Esophagus muscularis mucosa (tissue), 4 donors: ENCODE measurements around the gene ULBP1. TPM values are rescaled to one million over a fixed set of nuclear protein-coding genes. Genes with fewer than 3 reads are reported as not detected.

Experiments
- DNase-seq: peaks from one replicate; pipeline ENCODE4 v3.0.0-alpha.2; 2017; ENCODE audit errors: extremely low spot score
- H3K27ac ChIP-seq, 4 donors: fragments of 200-600 bp; sonication (generic); replicated peaks in 1 of 4; 1 replicate in 3 of 4; 2 replicates in 1 of 4; pipeline ENCODE4 v1.5.1; 2016 to 2019; ENCODE audit warnings: mild to moderate bottlenecking in 1 of 4
- H3K27me3 ChIP-seq, 4 donors: fragments of 200-600 bp; sonication (generic); one replicate each; pipeline versions ENCODE4 v1.5.1 to v1.6.0; 2016 to 2019
- H3K36me3 ChIP-seq, 4 donors: fragments of 200-600 bp; sonication (generic); one replicate each; pipeline ENCODE4 v1.5.1; 2016 to 2019
- H3K4me1 ChIP-seq, 4 donors: fragments of 200-600 bp; sonication (generic); one replicate each; pipeline ENCODE4 v1.5.1; 2016 to 2019
- H3K4me3 ChIP-seq, 4 donors: fragments of 200-600 bp; sonication (generic); 1 replicate in 2 of 4; 2 replicates in 2 of 4; pipeline ENCODE4 v1.5.1; 2016 to 2019; ENCODE audit warnings: mild to moderate bottlenecking in 4 of 4, moderate library complexity in 1 of 4
- H3K9me3 ChIP-seq, 4 donors: fragments of 200-600 bp; sonication (generic); 1 replicate in 3 of 4; 2 replicates in 1 of 4; pipeline ENCODE4 v1.5.1; 2016 to 2019
- CTCF ChIP-seq, 3 experiments: fragments of 200-600 bp in 2 of 3; fragments of 450-650 bp in 1 of 3; sonication (generic) in 2 of 3; IDR thresholded peaks; one replicate each; pipeline ENCODE4 v1.5.1; 2017 to 2019; ENCODE audit warnings: antibody characterized with exemption in 3 of 3, mild to moderate bottlenecking in 2 of 3, moderate library complexity in 1 of 3
- EP300 ChIP-seq: sonication (generic); formaldehyde crosslinking; IDR thresholded peaks from one replicate; pipeline ENCODE4 v1.6.1; 2017; ENCODE audit warnings: antibody characterized with exemption
- POLR2A ChIP-seq: fragments of 450-650 bp; IDR thresholded peaks from one replicate; pipeline ENCODE4 v1.6.1; 2017; ENCODE audit warnings: antibody characterized with exemption, moderate library complexity, mild to moderate bottlenecking, low read depth
- POLR2AphosphoS5 ChIP-seq, 2 donors: sonication (generic); formaldehyde crosslinking; IDR thresholded peaks; one replicate each; pipeline ENCODE4 v1.6.1; 2017; ENCODE audit warnings: antibody characterized with exemption in 2 of 2
- WGBS: methylation state at CpG from one replicate; pipeline ENCODE4 v1.1.5; 2018; 5-methylcytosine and 5-hydroxymethylcytosine counted together
- intact Hi-C: fragments of 100-400 bp; cut with DNase I; formaldehyde crosslinking; loops from one replicate; pipeline ENCODE4 v1.15.1; 2023
- total RNA-seq, 4 donors: library from RNA; depleted of rRNA; stranded (reverse); fragments of >200 nt; gene quantifications; one replicate each; pipeline versions ENCODE4 v1.1.0 to v1.2.1, GENCODE V29; 2016

Gene ULBP1
- total RNA-seq, 4 donors from 2014 or later = 0.17 TPM; not detected in 3

- no peaks in the 10 kb centered on the region for H3K9me3 ChIP-seq
- DNase-seq = no peak
- WGBS = 3% methylated on average over 37 of the region's 58 CpGs
- no peaks in the 10 kb centered on the region for H3K36me3 ChIP-seq
- intact Hi-C loops = no loop called here
- H3K4me3 ChIP-seq = peak overlapping the region; percentile 45 to 59 (median 48)
- peaks cover 18 to 34% (median 31%) of the 10 kb centered on the region in 4 donors for H3K4me1 ChIP-seq
- TF ChIP-seq CTCF (IDR thresholded peaks at IDR 0.05) (no peak), POLR2AphosphoS5 (IDR thresholded peaks at IDR 0.05) (no peak), POLR2A (no peak), EP300 (no peak)
- H3K27ac ChIP-seq = no peak overlapping the region
- H3K27me3 ChIP-seq = peaks cover 18 to 95% (median 70%) of the 10 kb centered on the region in 4 donors
Observed at GRCh38 chr6:149938571-149939355, 25.0 kb upstream of the ULBP1 start.

GRCh38 chr6:149939356-149939648 lies 24.4 kb upstream of the ULBP1 start:
- Histone ChIP-seq H3K27ac (no peak overlapping the region), H3K9me3 (no peaks in the 10 kb centered on the region), H3K36me3 (no peaks in the 10 kb centered on the region), H3K27me3 (peaks cover 18 to 90% (median 70%) of the 10 kb centered on the region in 4 donors), H3K4me1 (peaks cover 18 to 34% (median 31%) of the 10 kb centered on the region in 4 donors), H3K4me3 (no peak overlapping the region)
- 28% methylated on average over 5 of the region's 5 CpGs for WGBS
- TF ChIP-seq EP300 (no peak), POLR2AphosphoS5 (IDR thresholded peaks at IDR 0.05) (peak in 1 of 2 donors; percentile 14)
- DNase-seq = no peak
- intact Hi-C loops = no loop called here

- intact Hi-C loops = no loop called here
- TF ChIP-seq CTCF (IDR thresholded peaks at IDR 0.05) (no peak), EP300 (no peak), POLR2AphosphoS5 (IDR thresholded peaks at IDR 0.05) (no peak), POLR2A (no peak)
- H3K27ac ChIP-seq = no peak overlapping the region
Observed at GRCh38 chr6:149939909-149940671, 23.7 kb upstream of the ULBP1 start.

DNA sequence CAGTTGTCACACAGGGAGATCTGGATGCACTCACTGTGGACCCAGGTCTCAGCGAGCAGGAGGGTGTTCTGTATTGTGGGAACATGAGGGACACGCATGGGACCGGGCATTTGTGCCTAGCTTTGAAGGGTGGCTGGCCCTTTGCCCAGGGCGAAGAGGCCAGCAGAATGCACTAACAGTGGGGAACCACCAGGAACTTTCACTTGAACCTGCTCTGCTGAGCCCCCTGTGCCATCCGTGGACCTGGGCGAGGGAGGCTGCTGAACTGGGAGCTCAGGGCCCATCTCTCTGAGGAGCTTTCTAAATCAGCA lies 23.1 kb upstream of the ULBP1 start:
- H3K9me3 ChIP-seq = no peaks in the 10 kb centered on the region
- WGBS = 40% methylated on average over 6 of the region's 6 CpGs
- H3K4me1 ChIP-seq = peaks cover 18 to 34% (median 31%) of the 10 kb centered on the region in 4 donors
- peaks cover 18 to 79% (median 60%) of the 10 kb centered on the region in 4 donors for H3K27me3 ChIP-seq
- no peaks in the 10 kb centered on the region for H3K36me3 ChIP-seq
- intact Hi-C loops = no loop called here
- no peak for TF ChIP-seq EP300
- TF ChIP-seq POLR2A = no peak
- no peak for TF ChIP-seq POLR2AphosphoS5 (IDR thresholded peaks at IDR 0.05)
- TF ChIP-seq CTCF (IDR thresholded peaks at IDR 0.05) = no peak
- no peak overlapping the region for H3K4me3 ChIP-seq
- no peak overlapping the region for H3K27ac ChIP-seq
- DNase-seq = no peak

More at GRCh38 chr6:149939909-149940671, 23.7 kb upstream of the ULBP1 start:
- no peaks in the 10 kb centered on the region for H3K36me3 ChIP-seq
- no peak for DNase-seq
- WGBS = 18% methylated on average over 6 of the region's 6 CpGs
- no peaks in the 10 kb centered on the region for H3K9me3 ChIP-seq
- H3K4me1 ChIP-seq = peaks cover 18 to 34% (median 31%) of the 10 kb centered on the region in 4 donors
- no peak overlapping the region for H3K4me3 ChIP-seq
- H3K27me3 ChIP-seq = peaks cover 18 to 84% (median 66%) of the 10 kb centered on the region in 4 donors
